Lung (tissue), 12 donors: ENCODE results near the gene PADI4. TPM values are rescaled to one million over a fixed set of nuclear protein-coding genes. Genes with fewer than 3 reads are reported as not detected.

ENCODE experiments used
- ATAC-seq: fragments of 200-7000 bp; cut with Tn5 transposase; one replicate; pipeline ENCODE4 v1.9.1; 2020; ENCODE audit warnings: moderate number of reproducible peaks; ENCODE audit not compliant: insufficient read depth, low FRiP score
- DNase-seq, 3 donors: peaks; one replicate each; pipeline ENCODE4 v3.0.0-alpha.2; 2013 to 2017
- H3K27ac ChIP-seq, 2 donors: one replicate each; pipeline ENCODE4 v1.5.1; 2013; ENCODE audit warnings: mild to moderate bottlenecking in 2 of 2, moderate library complexity in 2 of 2, control low read depth in 1 of 2, inconsistent platforms in 1 of 2, low read depth in 1 of 2, low read length in 1 of 2
- H3K27me3 ChIP-seq, 3 donors: one replicate each; pipeline ENCODE4 v1.5.1; 2013; ENCODE audit warnings: low read length in 2 of 3; ENCODE audit not compliant: control insufficient read depth in 3 of 3, insufficient read depth in 3 of 3
- H3K36me3 ChIP-seq, 4 donors: one replicate each; pipeline ENCODE4 v1.5.1; 2013; ENCODE audit warnings: low read length in 4 of 4, mild to moderate bottlenecking in 1 of 4, moderate library complexity in 1 of 4; ENCODE audit not compliant: control insufficient read depth in 4 of 4, insufficient read depth in 4 of 4
- H3K4me1 ChIP-seq, 5 donors: one replicate each; pipeline ENCODE4 v1.5.1; 2013; ENCODE audit warnings: low read length in 5 of 5, mild to moderate bottlenecking in 2 of 5, moderate library complexity in 1 of 5; ENCODE audit not compliant: control insufficient read depth in 5 of 5, insufficient read depth in 5 of 5
- H3K4me3 ChIP-seq: one replicate; pipeline ENCODE4 v1.5.1; 2013; ENCODE audit warnings: mild to moderate bottlenecking, control low read depth, moderate library complexity
- H3K9ac ChIP-seq, 2 donors: one replicate each; pipeline ENCODE4 v1.5.1; 2013; ENCODE audit warnings: low read length in 2 of 2, control low read depth in 1 of 2; ENCODE audit not compliant: insufficient read depth in 1 of 2
- H3K9me3 ChIP-seq, 4 donors: one replicate each; pipeline ENCODE4 v1.5.1; 2013; ENCODE audit warnings: low read length in 3 of 4, mild to moderate bottlenecking in 1 of 4, moderate library complexity in 1 of 4; ENCODE audit not compliant: control insufficient read depth in 4 of 4, insufficient read depth in 3 of 4
- WGBS, 2 donors: extraction: QIAGEN DNeasy Blood & Tissue Kit; methylation state at CpG; one replicate each; pipeline ENCODE4 v1.1.7; 2013; 5-methylcytosine and 5-hydroxymethylcytosine counted together
- polyA plus RNA-seq, 2 donors: library from polyadenylated mRNA; stranded (reverse); fragments of 200-250 nt; gene quantifications; one replicate each; pipeline ENCODE4 v1.2.1, GENCODE V29; 2013
- total RNA-seq, 2 donors: library from RNA; depleted of rRNA in 1 of 2; stranded (reverse); fragments of >200 nt in 1 of 2; gene quantifications; one replicate each; pipeline ENCODE4 v1.2.1, GENCODE V29; 2014 to 2021
- TF ChIP-seq, protein P1 (sequence below): IDR thresholded peaks from 2 replicates; pipeline ENCODE4 v1.5.1; 2012; ENCODE audit warnings: mild to moderate bottlenecking; ENCODE audit errors: control extremely low read depth, extremely low read depth
- donor health status: control.
- donor health status: control.
- donor health status: Bipolar disorder and iron deficiency.
- donor health status: healthy.
- donor health status: DM: yes; HTN: yes; CAD: no.

Gene PADI4
- total and polyA plus RNA-seq, 4 donors = 1.7 to 22.5 (median 14.2) TPM

DNA sequence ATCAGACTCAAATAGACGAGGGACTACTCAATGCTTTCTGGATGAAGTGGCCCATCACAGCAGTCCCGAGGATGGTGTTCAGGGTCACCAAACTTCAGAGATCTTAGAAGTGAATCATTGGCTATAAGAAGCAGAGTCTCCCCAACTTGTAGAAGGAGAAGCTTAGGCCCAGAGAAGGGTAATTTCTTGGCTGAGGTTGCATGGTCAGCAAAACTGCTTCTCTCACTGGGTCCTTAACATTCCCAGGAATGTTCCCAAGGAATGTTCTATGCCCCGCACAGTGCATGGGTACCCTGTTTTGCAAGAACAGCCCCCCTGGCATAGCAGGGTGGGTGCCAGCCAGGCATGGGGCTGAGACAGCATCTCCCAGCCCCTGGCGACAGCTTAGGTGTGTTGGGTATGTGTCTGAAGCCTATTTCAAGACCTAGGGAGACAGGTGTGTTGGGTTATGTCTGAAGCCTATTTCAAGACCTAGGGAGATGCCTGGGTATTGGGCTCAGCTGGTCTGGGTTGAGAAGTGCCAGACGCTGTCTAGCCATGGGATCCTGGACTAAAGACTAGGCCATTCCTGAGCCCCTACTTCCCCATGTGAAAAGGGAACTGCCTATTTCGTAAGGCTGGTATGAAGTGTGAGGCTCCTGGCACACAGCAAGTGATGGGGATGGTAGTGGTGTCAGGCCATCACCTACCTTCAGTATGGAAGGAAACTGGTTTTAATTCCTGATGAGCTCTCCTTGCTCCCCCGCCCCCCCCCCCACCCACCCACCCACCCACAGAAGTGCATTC lies 90.1 kb downstream of the PADI4 start:
- ATAC-seq = no peak
- Histone ChIP-seq H3K36me3 (no peaks in the 10 kb centered on the region), H3K27me3 (no peaks in the 10 kb centered on the region), H3K4me1 (no peaks in the 10 kb centered on the region), H3K9ac (no peak overlapping the region), H3K4me3 (no peak overlapping the region), H3K27ac (no peak overlapping the region), H3K9me3 (no peaks in the 10 kb centered on the region)
- TF ChIP-seq, protein P1, sequence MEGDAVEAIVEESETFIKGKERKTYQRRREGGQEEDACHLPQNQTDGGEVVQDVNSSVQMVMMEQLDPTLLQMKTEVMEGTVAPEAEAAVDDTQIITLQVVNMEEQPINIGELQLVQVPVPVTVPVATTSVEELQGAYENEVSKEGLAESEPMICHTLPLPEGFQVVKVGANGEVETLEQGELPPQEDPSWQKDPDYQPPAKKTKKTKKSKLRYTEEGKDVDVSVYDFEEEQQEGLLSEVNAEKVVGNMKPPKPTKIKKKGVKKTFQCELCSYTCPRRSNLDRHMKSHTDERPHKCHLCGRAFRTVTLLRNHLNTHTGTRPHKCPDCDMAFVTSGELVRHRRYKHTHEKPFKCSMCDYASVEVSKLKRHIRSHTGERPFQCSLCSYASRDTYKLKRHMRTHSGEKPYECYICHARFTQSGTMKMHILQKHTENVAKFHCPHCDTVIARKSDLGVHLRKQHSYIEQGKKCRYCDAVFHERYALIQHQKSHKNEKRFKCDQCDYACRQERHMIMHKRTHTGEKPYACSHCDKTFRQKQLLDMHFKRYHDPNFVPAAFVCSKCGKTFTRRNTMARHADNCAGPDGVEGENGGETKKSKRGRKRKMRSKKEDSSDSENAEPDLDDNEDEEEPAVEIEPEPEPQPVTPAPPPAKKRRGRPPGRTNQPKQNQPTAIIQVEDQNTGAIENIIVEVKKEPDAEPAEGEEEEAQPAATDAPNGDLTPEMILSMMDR = no peak
- DNase-seq = no peak
- WGBS, 2 donors = 76 to 82% methylated on average over 7 of the region's 7 CpGs

DNA sequence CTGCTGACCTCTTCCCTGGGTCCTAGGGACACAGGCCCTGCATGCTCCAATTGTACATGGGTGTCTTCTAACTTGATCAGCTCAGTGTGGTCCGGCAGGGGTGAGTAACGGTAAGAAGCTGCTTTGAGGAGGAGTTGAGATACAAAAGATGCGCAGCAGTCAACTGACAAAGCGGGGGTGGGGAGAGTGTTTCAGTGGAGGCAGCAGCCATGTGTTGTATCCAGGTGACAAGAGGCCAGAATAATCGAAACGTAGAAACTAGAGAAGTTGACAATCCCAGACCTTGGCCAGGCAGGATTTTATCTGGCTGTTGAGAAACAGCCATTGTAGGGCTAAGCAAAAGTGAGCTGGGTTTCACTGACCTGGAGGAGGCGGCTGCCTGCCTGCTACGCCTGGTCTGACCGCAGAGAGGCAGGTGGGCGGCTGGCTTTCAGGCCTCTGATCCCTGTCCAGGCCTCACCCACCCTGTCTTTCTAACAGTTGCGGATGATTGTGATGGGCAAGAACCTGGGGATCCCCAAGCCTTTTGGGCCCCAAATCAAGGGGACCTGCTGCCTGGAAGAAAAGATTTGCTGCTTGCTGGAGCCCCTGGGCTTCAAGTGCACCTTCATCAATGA lies 92.8 kb downstream of the PADI4 start:
- H3K27ac ChIP-seq = no peak overlapping the region
- no peak overlapping the region for H3K4me3 ChIP-seq
- no peak overlapping the region for H3K9ac ChIP-seq
- ATAC-seq = no peak
- no peaks in the 10 kb centered on the region for H3K4me1 ChIP-seq
- no peak for DNase-seq
- no peaks in the 10 kb centered on the region for H3K9me3 ChIP-seq
- 86 to 93% methylated on average over 11 of the region's 11 CpGs for WGBS, 2 donors
- H3K36me3 ChIP-seq = no peaks in the 10 kb centered on the region
- no peaks in the 10 kb centered on the region for H3K27me3 ChIP-seq
- TF ChIP-seq, protein P1 = no peak

DNA sequence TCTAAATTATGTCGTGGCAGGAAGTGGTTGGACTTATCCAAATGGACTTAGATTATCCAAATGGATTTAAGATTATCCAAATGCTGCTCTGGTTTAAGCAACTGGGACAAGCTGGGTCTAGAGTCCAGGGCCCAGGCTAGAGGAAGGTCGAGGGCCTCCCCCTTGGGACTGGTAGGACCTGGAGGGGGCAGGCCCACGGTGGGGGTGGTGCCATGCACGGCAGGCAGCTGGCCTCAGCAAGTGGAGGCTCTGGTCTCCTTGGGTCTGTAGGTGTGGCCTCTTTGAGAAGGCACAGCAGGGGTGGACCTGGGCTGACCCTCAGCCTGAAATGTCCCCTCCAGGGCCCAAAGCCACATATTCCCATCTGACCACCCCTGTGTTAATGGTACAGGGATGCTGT lies 93.8 kb downstream of the PADI4 start:
- DNase-seq (no peak), ATAC-seq (no peak)
- no peak overlapping the region for H3K27ac ChIP-seq
- no peak overlapping the region for H3K9ac ChIP-seq
- TF ChIP-seq, protein P1 = no peak
- H3K27me3 ChIP-seq = no peaks in the 10 kb centered on the region
- H3K4me1 ChIP-seq = peaks cover 0 to 4% (median 0%) of the 10 kb centered on the region in 5 donors
- no peaks in the 10 kb centered on the region for H3K9me3 ChIP-seq
- whole genome bisulfite sequencing, 2 donors = 67 to 76% methylated on average over 4 of the region's 4 CpGs
- no peaks in the 10 kb centered on the region for H3K36me3 ChIP-seq
- no peak overlapping the region for H3K4me3 ChIP-seq
